Kidney (tissue), 14 donors: ENCODE measurements around the gene CPN2. TPM values are rescaled to one million over a fixed set of nuclear protein-coding genes. Genes with fewer than 3 reads are reported as not detected.

ENCODE experiments used
- DNase-seq, 5 donors: peaks; one replicate each; pipeline ENCODE4 v3.0.0-alpha.2; 2013 to 2020
- FAIRE-seq: peaks from 2 replicates; lab custom pipeline; 2012; peaks lifted over from hg19 to GRCh38; lab: Jason Lieb, UNC
- H3K27ac ChIP-seq, 2 donors: one replicate each; pipeline ENCODE4 v1.7.0; 2013; ENCODE audit warnings: low read depth in 2 of 2, low read length in 2 of 2, inconsistent platforms in 1 of 2
- H3K27me3 ChIP-seq: one replicate; pipeline ENCODE4 v1.7.1; 2013; ENCODE audit warnings: low read length, inconsistent platforms; ENCODE audit not compliant: control insufficient read depth, insufficient read depth
- H3K36me3 ChIP-seq, 3 donors: one replicate each; pipeline versions ENCODE4 v1.7.0 to v1.7.1; 2013; ENCODE audit warnings: low read length in 3 of 3, control low read depth in 1 of 3, inconsistent platforms in 1 of 3; ENCODE audit not compliant: insufficient read depth in 3 of 3, control insufficient read depth in 2 of 3
- H3K4me1 ChIP-seq, 3 donors: one replicate each; pipeline versions ENCODE4 v1.7.0 to v1.7.1; 2013; ENCODE audit warnings: low read length in 3 of 3, inconsistent platforms in 1 of 3, low read depth in 1 of 3; ENCODE audit not compliant: control insufficient read depth in 2 of 3, insufficient read depth in 2 of 3
- H3K4me3 ChIP-seq, 3 donors: one replicate each; pipeline versions ENCODE4 v1.7.0 to v1.8.1; 2013; ENCODE audit warnings: low read length in 3 of 3, control low read depth in 1 of 3, inconsistent platforms in 1 of 3
- H3K9ac ChIP-seq, 3 donors: one replicate each; pipeline versions ENCODE4 v1.7.0 to v1.7.1; 2013; ENCODE audit warnings: low read length in 3 of 3, control low read depth in 1 of 3, inconsistent platforms in 1 of 3
- H3K9me3 ChIP-seq, 3 donors: one replicate each; pipeline versions ENCODE4 v1.7.0 to v1.7.1; 2013; ENCODE audit warnings: low read length in 3 of 3, control low read depth in 1 of 3, inconsistent platforms in 1 of 3; ENCODE audit not compliant: control insufficient read depth in 2 of 3, insufficient read depth in 1 of 3
- intact Hi-C: fragments of 100-400 bp; cut with DNase I; formaldehyde crosslinking; loops from one replicate; pipeline ENCODE4 v1.11.1; 2022
- polyA plus RNA-seq: library from polyadenylated mRNA; stranded (reverse); fragments of 350-450 nt; fragmentation: Illumina TruSeq; extraction: RNeasy Lipid Tissue Mini Kit (QIAGEN cat#74804); gene quantifications from one replicate; pipeline ENCODE4 v1.2.3, GENCODE V29; 2014; ENCODE audit warnings: low read depth, low replicate concordance; ENCODE audit not compliant: insufficient read depth
- total RNA-seq: library from RNA; stranded (reverse); fragmentation: NEBNext Ultra II Directional; extraction: Animal tissue kit (Norgen Biotek cat#: 25700); gene quantifications from one replicate; pipeline ENCODE4 v1.2.1, GENCODE V29; 2021
- TF ChIP-seq, protein P1 (sequence below): IDR thresholded peaks from 3 replicates; pipeline ENCODE4 v1.5.1; 2012; ENCODE audit warnings: mild to moderate bottlenecking, moderate library complexity, borderline replicate concordance; ENCODE audit not compliant: insufficient read depth; ENCODE audit errors: extremely low read depth
- donor health status: control.
- donor health status: control.
- donor health status: control.
- donor health status: control.
- donor health status: control.
- donor health status: DM: yes; HTN: yes; CAD: no.
- donor health status: Normal renal cell carcinoma (clear cell type).

The CPN2 gene
- total and polyA plus RNA-seq, 2 donors from 2014 or later, result 0.72 to 15.8 TPM

DNA sequence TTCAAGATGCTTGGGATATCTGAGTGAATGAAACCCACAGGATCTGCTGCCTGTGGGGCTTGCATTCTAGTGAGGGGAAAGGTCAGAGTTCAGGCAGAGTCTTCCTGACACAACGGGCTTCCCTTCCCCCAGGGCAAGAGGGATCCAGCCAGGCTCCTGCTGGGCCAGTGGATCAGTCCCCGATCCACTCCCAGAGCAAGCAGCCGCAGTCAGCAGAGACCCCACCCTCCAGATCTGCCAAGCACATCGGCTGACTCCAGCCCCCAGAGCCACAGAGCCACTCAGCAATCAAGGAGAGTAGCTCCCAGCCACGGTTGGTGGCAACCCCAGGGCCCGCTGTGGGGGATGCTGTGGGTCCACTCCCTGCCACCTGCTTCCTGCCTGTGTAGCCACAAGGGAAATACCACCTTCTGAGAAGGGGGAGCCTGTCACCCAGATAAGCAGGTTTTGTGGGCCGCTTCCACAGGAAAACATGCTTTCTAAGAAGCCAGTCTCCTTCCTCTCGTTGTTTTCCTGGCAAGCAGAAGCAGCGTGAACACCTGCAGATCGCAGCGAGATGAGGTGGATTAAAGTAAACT is 44.9 kb downstream of the CPN2 start:
- DNase-seq, result peak in 4 of 5 donors; percentile 75 to 78 (median 75)
- Histone ChIP-seq H3K36me3 (no peaks in the 10 kb centered on the region), H3K4me3 (no peak overlapping the region), H3K9ac (no peak overlapping the region), H3K27ac (no peak overlapping the region), H3K4me1 (peaks cover 3 to 15% (median 10%) of the 10 kb centered on the region in 3 donors), H3K9me3 (no peaks in the 10 kb centered on the region), H3K27me3 (no peaks in the 10 kb centered on the region)
- intact Hi-C loops, result no loop called here
- FAIRE-seq, result no peak
- TF ChIP-seq, protein P1, sequence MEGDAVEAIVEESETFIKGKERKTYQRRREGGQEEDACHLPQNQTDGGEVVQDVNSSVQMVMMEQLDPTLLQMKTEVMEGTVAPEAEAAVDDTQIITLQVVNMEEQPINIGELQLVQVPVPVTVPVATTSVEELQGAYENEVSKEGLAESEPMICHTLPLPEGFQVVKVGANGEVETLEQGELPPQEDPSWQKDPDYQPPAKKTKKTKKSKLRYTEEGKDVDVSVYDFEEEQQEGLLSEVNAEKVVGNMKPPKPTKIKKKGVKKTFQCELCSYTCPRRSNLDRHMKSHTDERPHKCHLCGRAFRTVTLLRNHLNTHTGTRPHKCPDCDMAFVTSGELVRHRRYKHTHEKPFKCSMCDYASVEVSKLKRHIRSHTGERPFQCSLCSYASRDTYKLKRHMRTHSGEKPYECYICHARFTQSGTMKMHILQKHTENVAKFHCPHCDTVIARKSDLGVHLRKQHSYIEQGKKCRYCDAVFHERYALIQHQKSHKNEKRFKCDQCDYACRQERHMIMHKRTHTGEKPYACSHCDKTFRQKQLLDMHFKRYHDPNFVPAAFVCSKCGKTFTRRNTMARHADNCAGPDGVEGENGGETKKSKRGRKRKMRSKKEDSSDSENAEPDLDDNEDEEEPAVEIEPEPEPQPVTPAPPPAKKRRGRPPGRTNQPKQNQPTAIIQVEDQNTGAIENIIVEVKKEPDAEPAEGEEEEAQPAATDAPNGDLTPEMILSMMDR, result no peak

DNA sequence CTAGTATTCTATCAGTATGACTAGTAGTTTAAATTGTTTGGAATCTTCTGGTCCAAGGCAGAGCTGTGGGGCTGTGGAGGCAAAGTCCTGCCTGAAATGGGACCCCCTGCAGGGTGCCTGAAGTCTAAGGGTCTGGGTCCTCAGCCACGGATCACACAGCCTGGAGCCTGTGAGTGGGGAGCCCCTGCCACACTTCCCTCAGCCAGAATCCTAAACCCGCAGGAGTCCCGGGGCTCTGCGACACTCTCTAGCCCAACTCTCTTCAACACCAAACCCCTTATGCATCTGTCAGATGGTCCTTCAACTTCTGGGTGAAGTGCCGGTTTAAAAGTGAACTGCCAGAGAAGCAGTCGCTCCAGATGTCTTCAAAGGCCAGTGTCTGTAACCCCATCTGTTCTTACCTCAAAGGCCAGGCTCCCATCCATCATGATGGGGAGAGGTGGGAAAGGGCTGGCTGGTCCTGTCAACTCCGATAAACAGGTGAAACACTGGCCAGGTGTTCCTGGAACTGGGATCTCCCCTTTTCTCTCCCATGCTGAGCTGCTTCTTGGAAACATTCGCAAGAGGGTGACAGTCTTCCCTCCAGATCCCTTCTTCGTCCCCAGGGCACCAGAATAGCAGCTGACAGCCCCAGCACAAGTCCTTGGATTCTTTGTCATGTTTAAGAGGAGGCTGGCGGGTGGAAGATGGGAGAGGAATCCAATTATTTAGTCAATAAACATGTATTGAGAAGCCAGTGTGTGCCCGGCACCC is 45.6 kb downstream of the CPN2 start:
- DNase-seq (no peak), FAIRE-seq (no peak)
- TF ChIP-seq, protein P1, result no peak
- Histone ChIP-seq H3K4me3 (no peak overlapping the region), H3K27ac (no peak overlapping the region), H3K36me3 (no peaks in the 10 kb centered on the region), H3K9ac (no peak overlapping the region), H3K9me3 (no peaks in the 10 kb centered on the region), H3K27me3 (no peaks in the 10 kb centered on the region), H3K4me1 (peaks cover 3 to 21% (median 10%) of the 10 kb centered on the region in 3 donors)
- intact Hi-C loops, result no loop called here

DNA sequence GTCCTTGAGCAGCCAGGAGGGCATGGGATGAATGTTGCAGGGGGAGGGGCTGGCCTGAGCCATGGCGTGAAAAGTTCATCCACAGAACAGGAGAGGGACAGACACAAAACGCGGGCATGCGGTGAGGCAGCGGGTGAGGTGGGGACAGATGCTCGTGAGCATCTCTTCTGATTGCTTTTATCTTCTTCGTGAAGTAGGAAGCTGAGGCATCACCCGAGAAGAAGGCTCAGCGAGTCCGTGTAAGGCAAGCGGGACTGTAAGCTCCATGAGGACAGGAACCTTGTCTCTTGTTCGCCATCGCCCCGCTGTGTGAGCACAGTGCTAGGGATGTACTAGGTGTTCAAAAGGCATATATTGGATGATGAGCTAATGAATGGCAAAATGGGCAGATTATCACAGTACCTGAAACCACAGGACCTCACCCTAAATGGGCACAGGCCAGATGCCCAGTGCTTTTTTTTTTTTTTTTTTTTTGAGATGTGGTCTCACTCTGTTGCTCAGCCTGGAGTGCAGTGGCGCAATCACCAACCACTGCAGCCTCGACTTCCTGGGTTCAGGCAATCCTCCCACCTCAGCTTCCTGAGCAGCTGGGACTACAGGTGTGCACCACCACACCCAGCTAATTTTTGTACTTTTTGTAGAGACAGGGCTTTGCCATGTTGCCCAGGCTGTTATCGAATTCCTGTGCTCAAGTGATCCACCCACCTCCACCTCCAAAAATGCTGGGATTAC is 46.8 kb downstream of the CPN2 start:
- DNase-seq (no peak), FAIRE-seq (no peak)
- TF ChIP-seq, protein P1, result no peak

More for the DNA sequence above, 46.8 kb downstream of the CPN2 start:
- H3K36me3 ChIP-seq, result no peaks in the 10 kb centered on the region
- no peaks in the 10 kb centered on the region for H3K9me3 ChIP-seq
- H3K4me1 ChIP-seq, result peaks cover 3 to 27% (median 14%) of the 10 kb centered on the region in 3 donors
- no peak overlapping the region for H3K4me3 ChIP-seq
- intact Hi-C loops, result no loop called here
- H3K27ac ChIP-seq, result no peak overlapping the region
- no peaks in the 10 kb centered on the region for H3K27me3 ChIP-seq
- no peak overlapping the region for H3K9ac ChIP-seq
